Measurements from ENCODE around the gene SCN1B. TPM values are rescaled to one million over a fixed set of nuclear protein-coding genes. Genes with fewer than 3 reads are reported as not detected.

SCN1B gene
- total and polyA plus RNA-seq, 2 of the 13 experiments (the other 11 are each of a cell fraction or from before 2014, with no cell fraction given), result 2.7 to 20.1 TPM

GRCh38 chr19:34997071-34997617, 33.1 kb upstream of the SCN1B start (continued):
- TF ChIP-seq PLSCR1 (CRISPR knock-in tag; IDR thresholded peaks at IDR 0.05; ENCODE audit: borderline replicate concordance) (no peak), IKZF5 (CRISPR knock-in tag; IDR thresholded peaks at IDR 0.05) (0 out of 2 replicates have a peak, but pooled peaks have one; percentile 17), ZNF142 (CRISPR knock-in tag; IDR thresholded peaks at IDR 0.05) (no peak), MAFF (IDR thresholded peaks at IDR 0.05; ENCODE audit: low read depth, low read length) (no peak), NFIC (IDR thresholded peaks at IDR 0.05; ENCODE audit: low read length) (peak; percentile 58; the same call in 1 of the 2 replicates), ELF3 (CRISPR knock-in tag; IDR thresholded peaks at IDR 0.05) (peak; percentile 31; the same call in 1 of the 2 replicates), ERF (CRISPR knock-in tag; IDR thresholded peaks at IDR 0.05) (peak; percentile 51; the same call in 1 of the 2 replicates), ZBTB2 (CRISPR knock-in tag; IDR thresholded peaks at IDR 0.05; ENCODE audit: low read depth) (no peak), POLR2AphosphoS5 (IDR thresholded peaks at IDR 0.05; ENCODE audit: low read depth, low read length) (no peak), ZKSCAN1 (IDR thresholded peaks at IDR 0.05; ENCODE audit: low read length) (no peak), MED1 (CRISPR knock-in tag; IDR thresholded peaks at IDR 0.05) (peak; percentile 77), MXI1 (IDR thresholded peaks at IDR 0.05; ENCODE audit: borderline replicate concordance, low read depth, low read length) (no peak), ISL2 (CRISPR knock-in tag; IDR thresholded peaks at IDR 0.05) (peak; percentile 26; the same call in 1 of the 2 replicates), TBX2 (CRISPR knock-in tag; IDR thresholded peaks at IDR 0.05; ENCODE audit: borderline replicate concordance) (peak; percentile 25; the same call in 1 of the 2 replicates), MTA3 (CRISPR knock-in tag; IDR thresholded peaks at IDR 0.05) (no peak), DDIT3 (CRISPR knock-in tag; IDR thresholded peaks at IDR 0.05) (no peak), SMAD9 (CRISPR knock-in tag; IDR thresholded peaks at IDR 0.05) (no peak), RXRB (CRISPR knock-in tag; IDR thresholded peaks at IDR 0.05; ENCODE audit: borderline replicate concordance) (peak; percentile 66; the same call in 1 of the 2 replicates), FOXP4 (CRISPR knock-in tag; IDR thresholded peaks at IDR 0.05) (peak; percentile 58; the same call in 1 of the 2 replicates)
